Right lobe of liver (tissue), 6 donors: Measurements from ENCODE around the gene MTLN. TPM values are rescaled to one million over a fixed set of nuclear protein-coding genes. Genes with fewer than 3 reads are reported as not detected.
"Not testable (repeated sequence)": the region's sequence is repeated elsewhere in the genome, so short reads cannot be mapped to it uniquely, and the experiment has no call there.

Experiments used
- ATAC-seq, 4 donors: fragments of 200-7000 bp; cut with Tn5 transposase; one replicate each; pipeline ENCODE4 v1.9.1; 2020; ENCODE audit warnings: mild to moderate bottlenecking in 4 of 4, moderate library complexity in 4 of 4
- DNase-seq, 3 donors: peaks; one replicate each; pipeline ENCODE4 v3.0.0-alpha.2; 2020
- H3K27ac ChIP-seq, 3 donors: fragments of 200-600 bp; one replicate each; pipeline ENCODE4 v1.8.0; 2022
- H3K27me3 ChIP-seq, 2 donors: fragments of 200-600 bp; one replicate each; pipeline ENCODE4 v1.8.0; 2022
- H3K36me3 ChIP-seq, 4 donors: fragments of 200-600 bp; sonication (generic) in 1 of 4; one replicate each; pipeline versions ENCODE4 v1.5.1 to v1.8.0; 2017 to 2022; ENCODE audit warnings: control low read depth in 1 of 4
- H3K4me1 ChIP-seq, 4 donors: fragments of 200-600 bp; sonication (generic) in 1 of 4; one replicate each; pipeline versions ENCODE4 v1.5.1 to v1.8.0; 2017 to 2022; ENCODE audit warnings: control low read depth in 1 of 4
- H3K4me3 ChIP-seq, 3 donors: fragments of 200-600 bp; one replicate each; pipeline ENCODE4 v1.8.0; 2022
- H3K9me3 ChIP-seq, 4 donors: fragments of 200-600 bp; sonication (generic) in 1 of 4; one replicate each; pipeline versions ENCODE4 v1.5.1 to v1.8.0; 2017 to 2022; ENCODE audit warnings: control low read depth in 1 of 4
- CTCF ChIP-seq, 4 donors: fragments of 200-600 bp in 3 of 4; fragments of 450-650 bp in 1 of 4; IDR thresholded peaks; one replicate each; pipeline versions ENCODE4 v1.5.1 to v1.8.0; 2016 to 2022; ENCODE audit warnings: antibody characterized with exemption in 4 of 4, mild to moderate bottlenecking in 2 of 4
- POLR2A ChIP-seq: fragments of 450-650 bp; IDR thresholded peaks from one replicate; pipeline ENCODE4 v1.6.1; 2017; ENCODE audit warnings: antibody characterized with exemption, mild to moderate bottlenecking
- WGBS: methylation state at CpG from one replicate; pipeline ENCODE4 v1.1.6; 2018; ENCODE audit warnings: low coverage, low lambda C conversion rate; ENCODE audit not compliant: insufficient coverage; ENCODE audit errors: missing lambda C conversion rate; 5-methylcytosine and 5-hydroxymethylcytosine counted together
- intact Hi-C, 2 donors: fragments of 100-400 bp; cut with DNase I; formaldehyde crosslinking; loops; one replicate each; pipeline versions ENCODE4 v1.11.2 to v1.14.1; 2022
- total RNA-seq, 6 experiments: library from RNA; depleted of rRNA in 2 of 6; stranded (reverse); fragments of >200 nt in 2 of 6; fragmentation: NEBNext Ultra II Directional in 3 of 6; extraction: Animal tissue kit (Norgen Biotek cat#: 25700) in 3 of 6; gene quantifications; one replicate each; pipeline versions ENCODE4 v1.1.0 to v1.2.4, GENCODE V29; 2016 to 2023
- donor health status: DM: no; HTN: yes; CAD: no.
- donor health status: DM: no; HTN: no; CAD: no.
- donor health status: DM: no; HTN: no; CAD: no.
- donor health status: DM: no; HTN: yes; CAD: no.
- donor health status: DM: no; HTN: yes; CAD: no.

Gene MTLN
- total RNA-seq, 6 experiments from 2014 or later, result 25.4 to 64.0 (median 38.0) TPM

- DNase-seq (no peak), ATAC-seq (no peak)
- Histone ChIP-seq H3K27me3 (peaks cover 0 to 5% of the 10 kb centered on the region in 2 donors), H3K27ac (no peak overlapping the region), H3K4me3 (no peak overlapping the region), H3K9me3 (no peaks in the 10 kb centered on the region), H3K36me3 (no peaks in the 10 kb centered on the region), H3K4me1 (no peaks in the 10 kb centered on the region)
- TF ChIP-seq CTCF (IDR thresholded peaks at IDR 0.05) (no peak), POLR2A (no peak)
- 37% methylated on average over 4 of the region's 4 CpGs for WGBS
- intact Hi-C loops, result no loop called here
Observed at GRCh38 chr2:110221938-110222337, 9.6 kb upstream of the MTLN start.

- Histone ChIP-seq H3K36me3 (no peaks in the 10 kb centered on the region), H3K4me3 (no peak overlapping the region), H3K9me3 (no peaks in the 10 kb centered on the region), H3K4me1 (no peaks in the 10 kb centered on the region), H3K27ac (no peak overlapping the region), H3K27me3 (peaks cover 0 to 5% of the 10 kb centered on the region in 2 donors)
- intact Hi-C loops, result no loop called here
- TF ChIP-seq CTCF (IDR thresholded peaks at IDR 0.05) (no peak), POLR2A (no peak)
- ATAC-seq (no peak), DNase-seq (no peak)
- WGBS, result 55% methylated on average over 2 of the region's 2 CpGs
Observed at GRCh38 chr2:110220190-110220564, 7.8 kb upstream of the MTLN start.

GRCh38 chr2:110219496-110220189 is 7.3 kb upstream of the MTLN start:
- peaks cover 0 to 4% of the 10 kb centered on the region in 2 donors for H3K27me3 ChIP-seq
- H3K4me1 ChIP-seq, result no peaks in the 10 kb centered on the region
- H3K27ac ChIP-seq, result no peak overlapping the region
- H3K4me3 ChIP-seq, result no peak overlapping the region
- no peaks in the 10 kb centered on the region for H3K36me3 ChIP-seq
- TF ChIP-seq CTCF (IDR thresholded peaks at IDR 0.05) (no peak), POLR2A (no peak)
- no peak for DNase-seq
- ATAC-seq, result no peak
- 14% methylated on average over 1 of the region's 1 CpG for WGBS
- H3K9me3 ChIP-seq, result no peaks in the 10 kb centered on the region
- intact Hi-C loops, result no loop called here

GRCh38 chr2:110218889-110219288 is 6.5 kb upstream of the MTLN start:
- ATAC-seq, H3K36me3 ChIP-seq, H3K9me3 ChIP-seq, H3K4me1 ChIP-seq, H3K27ac ChIP-seq, DNase-seq, H3K27me3 ChIP-seq, intact Hi-C loops, H3K4me3 ChIP-seq: not testable (repeated sequence)
- WGBS, result 55% methylated on average over 5 of the region's 7 CpGs

GRCh38 chr2:110216803-110217202 is 4.5 kb upstream of the MTLN start:
- intact Hi-C loops, result no loop called here
- no peaks in the 10 kb centered on the region for H3K36me3 ChIP-seq
- no peaks in the 10 kb centered on the region for H3K27me3 ChIP-seq
- H3K27ac ChIP-seq, result no peak overlapping the region
- H3K4me1 ChIP-seq, result no peaks in the 10 kb centered on the region
- no peak overlapping the region for H3K4me3 ChIP-seq
- TF ChIP-seq POLR2A, result no peak
- no peak for TF ChIP-seq CTCF (IDR thresholded peaks at IDR 0.05)
- DNase-seq (no peak), ATAC-seq (no peak)
- H3K9me3 ChIP-seq, result no peaks in the 10 kb centered on the region
